Aorta (tissue), 5 donors: ENCODE data around the gene AMZ1. TPM values are rescaled to one million over a fixed set of nuclear protein-coding genes. Genes with fewer than 3 reads are reported as not detected.
A peak's percentile ranks its signal among the peaks of the same experiment; 100 is the strongest.

ENCODE experiments used
- ATAC-seq: fragments of 200-7000 bp; cut with Tn5 transposase; one replicate; pipeline ENCODE4 v1.9.1; 2022; ENCODE audit warnings: moderate library complexity; ENCODE audit not compliant: low FRiP score
- DNase-seq, 2 donors: peaks; one replicate each; pipeline ENCODE4 v3.0.0-alpha.2; 2020
- H3K27ac ChIP-seq, 2 donors: one replicate each; pipeline ENCODE4 v1.5.1; 2013; ENCODE audit warnings: low read length in 2 of 2, mild to moderate bottlenecking in 2 of 2, moderate library complexity in 2 of 2, control low read depth in 1 of 2, inconsistent platforms in 1 of 2, low read depth in 1 of 2
- H3K27me3 ChIP-seq, 2 donors: one replicate each; pipeline ENCODE4 v1.6.1; 2013; ENCODE audit warnings: control low read depth in 1 of 2, low read length in 1 of 2, mild to moderate bottlenecking in 1 of 2, moderate library complexity in 1 of 2; ENCODE audit not compliant: insufficient read depth in 2 of 2, control insufficient read depth in 1 of 2
- H3K36me3 ChIP-seq, 2 donors: one replicate each; pipeline ENCODE4 v1.6.1; 2013; ENCODE audit warnings: control low read depth in 1 of 2, low read length in 1 of 2, mild to moderate bottlenecking in 1 of 2; ENCODE audit not compliant: insufficient read depth in 2 of 2, control insufficient read depth in 1 of 2
- H3K4me1 ChIP-seq, 2 donors: one replicate each; pipeline ENCODE4 v1.6.1; 2013; ENCODE audit warnings: low read length in 2 of 2, control low read depth in 1 of 2, mild to moderate bottlenecking in 1 of 2, moderate library complexity in 1 of 2; ENCODE audit not compliant: insufficient read depth in 2 of 2, control insufficient read depth in 1 of 2
- H3K4me3 ChIP-seq, 2 donors: one replicate each; pipeline ENCODE4 v1.5.1; 2013; ENCODE audit warnings: low read length in 2 of 2, control low read depth in 1 of 2, mild to moderate bottlenecking in 1 of 2
- H3K9me3 ChIP-seq: one replicate; pipeline ENCODE4 v1.6.1; 2013; ENCODE audit warnings: mild to moderate bottlenecking, low read length; ENCODE audit not compliant: control insufficient read depth
- WGBS, 2 donors: extraction: QIAGEN DNeasy Blood & Tissue Kit; methylation state at CpG; one replicate each; pipeline ENCODE4 v1.1.7; 2013; 5-methylcytosine and 5-hydroxymethylcytosine counted together
- intact Hi-C, 2 donors: fragments of 100-400 bp; cut with DNase I; formaldehyde crosslinking; loops; one replicate each; pipeline versions ENCODE4 v1.14.2 to v1.15.0; 2022
- polyA plus RNA-seq, 2 donors: library from polyadenylated mRNA; stranded (reverse); fragments of 200-250 nt; gene quantifications; one replicate each; pipeline ENCODE4 v1.2.3, GENCODE V29; 2013
- total RNA-seq, 2 donors: library from RNA; stranded (reverse); fragmentation: NEBNext Ultra II Directional; extraction: Animal tissue kit (Norgen Biotek cat#: 25700); gene quantifications; one replicate each; pipeline ENCODE4 v1.2.1, GENCODE V29; 2021
- donor health status: healthy with polysubstance abuse.
- donor health status: Bipolar disorder and iron deficiency.
- donor health status: DM: no; HTN: no; CAD: no.
- donor health status: DM: no; HTN: no; CAD: no.
- donor health status: DM: yes; HTN: yes; CAD: no.

The AMZ1 gene
- total and polyA plus RNA-seq, 4 donors, result 0.13 to 2.0 (median 1.1) TPM; not detected in 1

DNA sequence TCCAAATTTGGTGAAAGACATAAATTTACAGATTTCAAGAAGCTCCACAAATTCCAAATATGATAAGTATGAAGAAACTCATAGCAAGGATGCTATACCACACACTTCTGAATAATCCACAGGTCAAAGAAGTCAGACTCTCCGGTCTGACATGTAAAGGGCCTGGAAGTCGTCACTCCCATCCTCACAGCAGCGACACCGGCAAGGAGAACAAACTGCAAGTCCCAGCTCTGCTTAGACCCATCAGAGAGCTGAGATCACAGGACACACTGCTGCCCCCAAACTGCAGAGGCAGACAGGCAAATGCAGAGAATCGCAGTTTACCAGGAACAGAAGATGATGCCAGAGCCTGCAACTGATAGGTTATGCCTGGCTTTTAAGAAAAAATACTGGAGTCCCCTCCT lies 62.0 kb downstream of the AMZ1 start:
- 87 to 95% methylated on average over 5 of the region's 5 CpGs for WGBS, 2 donors
- Histone ChIP-seq H3K4me3 (no peak overlapping the region), H3K4me1 (no peaks in the 10 kb centered on the region), H3K9me3 (no peaks in the 10 kb centered on the region), H3K27ac (no peak overlapping the region), H3K36me3 (no peaks in the 10 kb centered on the region), H3K27me3 (no peaks in the 10 kb centered on the region)
- DNase-seq (no peak), ATAC-seq (no peak)
- intact Hi-C loops, result no loop called here

DNA sequence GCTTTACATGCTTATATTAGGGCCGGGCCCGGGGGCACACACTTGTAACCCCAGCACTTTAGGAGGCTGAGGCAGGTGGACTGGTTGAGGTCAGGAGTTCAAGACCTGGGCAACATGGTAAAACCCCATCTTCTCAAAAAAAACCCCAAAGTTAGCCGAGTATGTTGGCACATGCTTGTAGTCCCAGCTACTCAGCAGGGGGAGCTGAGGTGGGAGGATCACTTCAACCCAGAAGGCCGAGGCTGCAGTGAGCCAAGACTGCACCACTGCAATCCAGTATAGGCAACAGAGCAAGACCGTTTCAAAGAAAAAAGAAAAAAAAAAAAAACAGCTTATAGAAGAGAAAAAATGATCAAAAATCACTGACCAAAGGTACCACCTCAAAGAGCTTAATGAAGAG lies 63.1 kb downstream of the AMZ1 start:
- no peak for ATAC-seq
- no peaks in the 10 kb centered on the region for H3K27me3 ChIP-seq
- WGBS, 2 donors, result 70 to 74% methylated on average over 5 of the region's 5 CpGs
- H3K36me3 ChIP-seq, result no peaks in the 10 kb centered on the region
- no peak overlapping the region for H3K4me3 ChIP-seq
- no peak for DNase-seq
- intact Hi-C loops, result no loop called here
- no peaks in the 10 kb centered on the region for H3K9me3 ChIP-seq
- H3K27ac ChIP-seq, result no peak overlapping the region
- H3K4me1 ChIP-seq, result no peaks in the 10 kb centered on the region

DNA sequence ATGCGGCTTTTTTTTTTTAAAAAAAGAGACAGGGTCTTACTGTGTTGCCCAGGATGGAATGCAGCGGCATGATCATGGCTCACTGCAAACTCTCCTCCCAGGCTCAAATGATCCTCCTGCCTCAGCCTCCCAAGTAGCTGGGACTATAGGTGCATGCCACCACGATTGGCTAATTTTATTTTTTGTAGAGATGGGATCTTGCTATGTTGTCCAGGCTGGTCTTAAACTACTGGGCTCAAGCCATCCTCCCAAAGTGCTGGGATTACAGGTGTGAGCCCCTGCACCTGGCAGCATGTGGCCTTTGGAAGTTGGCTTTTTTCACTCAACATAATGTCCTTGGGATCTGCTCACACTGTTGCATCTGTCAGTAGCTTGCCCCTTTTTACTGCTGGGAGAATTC lies 65.1 kb downstream of the AMZ1 start:
- Histone ChIP-seq H3K27me3 (no peaks in the 10 kb centered on the region), H3K4me3 (no peak overlapping the region), H3K27ac (no peak overlapping the region), H3K4me1 (no peaks in the 10 kb centered on the region), H3K36me3 (no peaks in the 10 kb centered on the region), H3K9me3 (no peaks in the 10 kb centered on the region)
- DNase-seq, result no peak
- intact Hi-C loops, result no loop called here
- 95 to 99% methylated on average over 3 of the region's 3 CpGs for WGBS, 2 donors
- ATAC-seq, result no peak

DNA sequence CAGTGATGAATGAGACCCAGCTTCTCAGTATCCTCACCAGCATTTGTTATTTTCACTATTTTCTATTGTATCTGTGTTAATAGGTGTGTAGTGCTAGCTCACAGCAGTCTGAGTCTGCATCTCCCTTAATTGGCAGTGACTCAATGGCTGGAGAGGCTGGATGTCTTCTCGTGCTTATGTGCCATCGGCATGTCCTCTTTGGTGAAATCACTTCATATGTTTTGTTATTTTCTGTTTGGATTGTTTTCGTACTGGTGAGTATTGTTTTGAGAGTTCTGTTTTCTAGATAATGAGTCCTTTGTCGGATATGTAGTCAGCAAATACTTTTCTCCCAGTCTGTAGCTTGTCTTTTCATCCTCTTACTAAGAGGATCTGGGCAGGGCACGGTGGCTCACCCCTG lies 66.1 kb downstream of the AMZ1 start:
- ATAC-seq, result no peak
- intact Hi-C loops, result no loop called here
- Histone ChIP-seq H3K9me3 (no peaks in the 10 kb centered on the region), H3K36me3 (no peaks in the 10 kb centered on the region), H3K27ac (no peak overlapping the region), H3K27me3 (no peaks in the 10 kb centered on the region), H3K4me3 (no peak overlapping the region), H3K4me1 (no peaks in the 10 kb centered on the region)
- no peak for DNase-seq
- 92 to 93% methylated on average over 5 of the region's 5 CpGs for WGBS, 2 donors

DNA sequence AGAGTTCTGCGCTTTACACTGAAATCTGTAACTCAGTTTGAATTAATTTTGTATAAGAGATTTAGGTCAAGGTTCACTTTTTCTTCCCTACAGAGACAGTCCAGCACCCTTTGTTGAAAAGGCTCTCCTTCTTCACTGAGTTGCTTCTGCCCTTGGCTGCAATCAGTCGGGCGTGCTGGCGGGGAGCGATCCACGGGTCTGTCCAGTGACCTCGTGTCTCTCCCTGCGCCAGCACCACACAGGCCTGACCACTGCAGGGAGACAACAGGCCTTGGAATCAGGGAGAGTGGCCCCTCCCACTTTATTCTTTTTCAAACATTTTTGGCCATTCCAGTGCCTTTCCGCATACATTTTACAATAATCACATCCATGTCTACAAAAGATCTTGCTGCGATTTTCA lies 66.9 kb downstream of the AMZ1 start:
- intact Hi-C loops, result no loop called here
- Histone ChIP-seq H3K27ac (no peak overlapping the region), H3K9me3 (no peaks in the 10 kb centered on the region), H3K36me3 (no peaks in the 10 kb centered on the region), H3K4me1 (no peaks in the 10 kb centered on the region), H3K4me3 (no peak overlapping the region), H3K27me3 (no peaks in the 10 kb centered on the region)
- ATAC-seq (no peak), DNase-seq (no peak)
- 94 to 98% methylated on average over 10 of the region's 10 CpGs for WGBS, 2 donors

DNA sequence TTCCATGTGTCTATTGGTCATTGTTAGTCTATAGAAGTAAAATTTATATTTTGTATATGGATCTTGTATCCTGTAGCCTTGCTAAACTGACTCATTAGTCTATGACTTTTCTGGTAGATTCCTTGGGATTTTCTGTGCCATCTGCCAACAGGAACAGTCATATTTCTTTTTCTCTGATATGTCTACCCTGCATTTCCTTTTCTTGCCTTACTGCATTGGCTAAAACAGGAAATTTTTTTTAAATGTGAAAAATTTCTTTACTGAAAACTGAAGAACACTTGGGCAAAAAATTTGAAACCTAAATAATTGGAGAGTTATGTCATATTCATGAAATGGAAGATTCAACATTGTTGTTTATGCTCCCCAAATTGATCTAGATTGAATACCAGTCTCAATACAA lies 67.5 kb downstream of the AMZ1 start:
- no peak overlapping the region for H3K27ac ChIP-seq
- no peak overlapping the region for H3K4me3 ChIP-seq
- no peak for ATAC-seq
- intact Hi-C loops, result no loop called here
- no peaks in the 10 kb centered on the region for H3K4me1 ChIP-seq
- H3K27me3 ChIP-seq, result no peaks in the 10 kb centered on the region
- H3K36me3 ChIP-seq, result no peaks in the 10 kb centered on the region
- no peak for DNase-seq
- no peaks in the 10 kb centered on the region for H3K9me3 ChIP-seq

DNA sequence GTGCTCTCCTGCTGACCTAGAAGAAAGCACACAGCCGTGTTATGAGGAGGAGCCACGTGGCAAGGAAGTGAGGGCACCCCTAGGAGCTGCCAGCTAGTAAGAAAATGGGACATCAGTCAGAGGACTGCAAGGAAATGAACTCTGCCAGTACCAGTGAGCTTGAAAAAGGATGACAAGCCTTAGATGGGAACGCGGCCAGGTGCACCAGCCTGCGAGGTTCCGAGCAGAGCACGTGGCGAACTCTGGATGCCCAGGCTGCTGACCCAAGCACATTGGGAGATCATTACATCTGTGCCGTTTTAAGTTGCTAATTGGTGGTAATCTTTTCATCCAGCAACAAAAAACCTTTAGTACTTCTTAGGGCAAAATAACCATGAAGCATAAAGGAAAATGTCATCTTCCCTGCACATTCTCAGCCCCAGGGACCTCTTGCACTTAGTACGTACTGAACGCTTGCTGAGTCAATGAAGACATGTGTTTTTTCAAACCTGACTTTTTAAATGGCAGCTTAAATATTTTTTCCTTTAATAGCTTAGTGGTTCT lies 69.4 kb downstream of the AMZ1 start:
- WGBS, 2 donors, result 4 to 6% methylated on average over 11 of the region's 11 CpGs
- H3K9me3 ChIP-seq, result no peaks in the 10 kb centered on the region
- ATAC-seq (peak; percentile 33), DNase-seq (peak; percentile 77 to 87)
- no peak overlapping the region for H3K4me3 ChIP-seq
- H3K36me3 ChIP-seq, result no peaks in the 10 kb centered on the region
- intact Hi-C loops, result no loop called here
- H3K27ac ChIP-seq, result peak overlapping the region; percentile 11 to 44
- no peaks in the 10 kb centered on the region for H3K4me1 ChIP-seq
- no peaks in the 10 kb centered on the region for H3K27me3 ChIP-seq

DNA sequence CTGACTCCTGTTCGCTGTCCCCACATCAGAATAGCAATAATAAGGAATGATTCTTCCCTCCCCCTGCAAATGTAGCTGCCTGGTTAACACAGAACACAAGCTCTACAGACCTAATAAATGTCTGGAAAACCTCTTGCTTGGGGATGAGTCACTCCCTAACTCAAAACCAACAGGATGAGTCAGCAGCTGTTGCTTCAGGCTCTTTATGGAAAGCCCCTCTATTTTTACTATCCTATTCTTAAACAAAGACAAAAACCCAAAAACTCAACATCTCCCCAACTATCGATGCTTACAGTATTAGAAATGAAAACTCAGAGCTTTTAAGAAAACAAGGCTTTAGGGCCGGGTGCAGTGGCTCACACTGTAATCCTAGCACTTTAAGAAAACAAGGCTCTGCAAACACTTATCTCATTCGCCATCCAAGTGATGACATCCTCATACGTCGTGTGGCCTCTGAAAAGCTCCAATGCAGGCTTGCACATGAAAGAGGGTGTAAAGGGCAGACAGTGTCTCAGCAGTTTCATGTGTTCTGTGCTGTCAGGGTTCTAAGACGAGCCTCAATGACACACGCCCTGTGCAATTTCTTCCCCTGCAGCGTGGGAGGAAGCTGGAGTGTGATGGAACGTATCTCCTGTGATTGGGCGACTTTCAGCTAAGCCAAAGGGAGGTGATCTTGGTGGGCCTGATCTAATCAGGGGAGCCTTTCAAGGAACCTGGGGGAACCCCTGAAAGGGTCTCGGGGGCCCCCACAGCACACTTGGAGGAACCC lies 70.1 kb downstream of the AMZ1 start:
- H3K4me3 ChIP-seq, result no peak overlapping the region
- no peaks in the 10 kb centered on the region for H3K36me3 ChIP-seq
- H3K27ac ChIP-seq, result peak overlapping the region; percentile 41 to 44
- H3K27me3 ChIP-seq, result no peaks in the 10 kb centered on the region
- H3K4me1 ChIP-seq, result no peaks in the 10 kb centered on the region
- H3K9me3 ChIP-seq, result no peaks in the 10 kb centered on the region
- DNase-seq, result peak; percentile 66 to 77
- intact Hi-C loops, result no loop called here
- ATAC-seq, result peak; percentile 85
- WGBS, 2 donors, result 32 to 38% methylated on average over 12 of the region's 12 CpGs
